GM21360 (cell line): Measurements from ENCODE around the gene TNFAIP1.
"Not testable (repeated sequence)": the region's sequence is repeated elsewhere in the genome, so short reads cannot be mapped to it uniquely, and the experiment has no call there.

Experiments used
- ATAC-seq: cut with Tn5 transposase; IDR thresholded peaks from one replicate; pipeline ENCODE4 v1.9.1; 2021; ENCODE audit warnings: mild to moderate bottlenecking, moderate library complexity; ENCODE audit not compliant: unreplicated experiment

TNFAIP1 gene

GRCh38 chr17:28324781-28325180 lies 10.8 kb upstream of the TNFAIP1 start:
- ATAC-seq, result no peak

- ATAC-seq, result no peak
Observed at GRCh38 chr17:28325211-28325610, 10.3 kb upstream of the TNFAIP1 start.

GRCh38 chr17:28326114-28326513 lies 9.4 kb upstream of the TNFAIP1 start:
- no peak for ATAC-seq

- ATAC-seq, result no peak
Observed at GRCh38 chr17:28327031-28327607, 8.4 kb upstream of the TNFAIP1 start.

GRCh38 chr17:28327709-28328108 lies 7.9 kb upstream of the TNFAIP1 start:
- ATAC-seq, result no peak

- no peak for ATAC-seq
Observed at GRCh38 chr17:28328325-28328724, 7.2 kb upstream of the TNFAIP1 start.

- ATAC-seq, result no peak
Observed at GRCh38 chr17:28330671-28331070, 4.9 kb upstream of the TNFAIP1 start.

- no peak for ATAC-seq
Observed at GRCh38 chr17:28331891-28332420, 3.6 kb upstream of the TNFAIP1 start.

GRCh38 chr17:28333083-28333746 lies 2.3 kb upstream of the TNFAIP1 start:
- ATAC-seq, result no peak

GRCh38 chr17:28334171-28334570 lies 1.4 kb upstream of the TNFAIP1 start:
- ATAC-seq, result no peak

GRCh38 chr17:28334666-28335200 lies 828 bp upstream of the TNFAIP1 start:
- no peak for ATAC-seq

GRCh38 chr17:28335959-28336871 lies 654 bp downstream of the TNFAIP1 start:
- ATAC-seq, result no peak

- ATAC-seq, result no peak
Observed at GRCh38 chr17:28338056-28338768, 2.7 kb downstream of the TNFAIP1 start.

- ATAC-seq, result not testable (repeated sequence)
Observed at GRCh38 chr17:28338769-28339212, 3.2 kb downstream of the TNFAIP1 start.

- ATAC-seq, result no peak
Observed at GRCh38 chr17:28339431-28339830, 3.9 kb downstream of the TNFAIP1 start.

GRCh38 chr17:28340374-28340773 lies 4.8 kb downstream of the TNFAIP1 start:
- ATAC-seq, result no peak

- no peak for ATAC-seq
Observed at GRCh38 chr17:28341516-28341915, 6.0 kb downstream of the TNFAIP1 start.

- ATAC-seq, result no peak
Observed at GRCh38 chr17:28342313-28342712, 6.8 kb downstream of the TNFAIP1 start.

GRCh38 chr17:28343491-28343932 lies 8.0 kb downstream of the TNFAIP1 start:
- ATAC-seq, result no peak

- ATAC-seq, result no peak
Observed at GRCh38 chr17:28344011-28344410, 8.4 kb downstream of the TNFAIP1 start.
